GM12878 (cell line): ENCODE results near the gene RELT. TPM values are rescaled to one million over a fixed set of nuclear protein-coding genes. Genes with fewer than 3 reads are reported as not detected.

Experiments
- ATAC-seq: fragments of 200-7000 bp; cut with Tn5 transposase; 3 replicates; pipeline ENCODE4 v1.9.1; 2020; ENCODE audit warnings: mild to moderate bottlenecking, moderate library complexity
- BruUV-seq: library from RNA; stranded (reverse); fragments of 400-500 nt; replicated peaks from 2 replicates; lab custom pipeline; 2021; lab: Mats Ljungman, UMichigan
- CTCF ChIA-PET: fragments of 300-600 bp; sonication (Branson Sonifier 250); formaldehyde crosslinking; extraction: SDS; loops from one replicate; lab custom pipeline; 2021; ENCODE audit warnings: inconsistent platforms; lab: Yijun Ruan, JAX
- POLR2A ChIA-PET: fragments of 350-600 bp; formaldehyde crosslinking; extraction: SDS; loops from one replicate; lab custom pipeline; 2021; ENCODE audit warnings: inconsistent platforms; lab: Charles Lee
- RAD21 ChIA-PET: fragments of 300-600 bp; sonication (Branson Sonifier 250); formaldehyde crosslinking; loops from one replicate; lab custom pipeline; 2023; ENCODE audit warnings: antibody characterized with exemption; ENCODE audit not compliant: unreplicated experiment; lab: Charles Lee
- SMC1A ChIA-PET: fragments of 300-600 bp; sonication (Branson Sonifier 250); formaldehyde crosslinking; loops from one replicate; lab custom pipeline; 2023; ENCODE audit not compliant: unreplicated experiment, uncharacterized antibody; lab: Charles Lee
- DNase-seq: peaks from one replicate; pipeline ENCODE4 v3.0.0-alpha.2; 2011; ENCODE audit warnings: low read depth, low spot score
- FAIRE-seq: peaks from 3 replicates; lab custom pipeline; 2011; peaks lifted over from hg19 to GRCh38; lab: Jason Lieb, UNC
- H2AFZ ChIP-seq: 2 replicates; pipeline ENCODE4 v1.6.0; 2011; ENCODE audit warnings: low read depth, low read length, control low read depth; ENCODE audit not compliant: control insufficient read depth
- H3K27ac ChIP-seq: 2 replicates; pipeline ENCODE4 v1.5.1; 2011; ENCODE audit warnings: control low read depth; ENCODE audit not compliant: control insufficient read depth, insufficient read depth
- H3K27me3 ChIP-seq, 2 experiments: replicated peaks in 1 of 2; 2 replicates each; pipeline versions ENCODE4 v1.6.0 to v1.6.1; 2011; ENCODE audit warnings: low read length in 1 of 2; ENCODE audit not compliant: control insufficient read depth in 2 of 2, insufficient read depth in 2 of 2
- H3K36me3 ChIP-seq, 2 experiments: 2 replicates each; pipeline ENCODE4 v1.5.1; 2011; ENCODE audit warnings: low read length in 1 of 2; ENCODE audit not compliant: control insufficient read depth in 2 of 2, insufficient read depth in 2 of 2
- H3K4me1 ChIP-seq: 2 replicates; pipeline ENCODE4 v1.6.1; 2011; ENCODE audit warnings: mild to moderate bottlenecking, low read length, moderate library complexity, mixed read lengths; ENCODE audit not compliant: control insufficient read depth, insufficient read depth
- H3K4me2 ChIP-seq: 2 replicates; pipeline ENCODE4 v1.6.0; 2011; ENCODE audit warnings: control low read depth; ENCODE audit not compliant: control insufficient read depth, insufficient read depth
- H3K4me3 ChIP-seq: fragments of 200-600 bp; sonication (generic); 2 replicates; pipeline ENCODE4 v1.5.1; 2016
- H3K79me2 ChIP-seq: 2 replicates; pipeline ENCODE4 v1.6.0; 2011; ENCODE audit warnings: low read length; ENCODE audit not compliant: control insufficient read depth, insufficient read depth
- H3K9ac ChIP-seq: 2 replicates; pipeline ENCODE4 v1.8.0; 2011; ENCODE audit warnings: low read length, control low read depth, mixed read lengths; ENCODE audit not compliant: control insufficient read depth, insufficient read depth
- H3K9me3 ChIP-seq: replicated peaks from 3 replicates; pipeline ENCODE4 v1.5.1; 2011; ENCODE audit warnings: mild to moderate bottlenecking, low read length; ENCODE audit not compliant: control insufficient read depth, insufficient read depth
- H4K20me1 ChIP-seq: 2 replicates; pipeline ENCODE4 v1.6.0; 2011; ENCODE audit not compliant: control insufficient read depth, insufficient read depth
- MEF2B ChIP-seq: fragments of 450-650 bp; IDR thresholded peaks from 2 replicates; pipeline ENCODE4 v1.6.1; 2018; ENCODE audit warnings: mild to moderate bottlenecking, moderate library complexity; ENCODE audit not compliant: partially characterized antibody, poor library complexity, severe bottlenecking
- PAX5 ChIP-seq: IDR thresholded peaks from 2 replicates; pipeline ENCODE4 v1.6.1; 2011; ENCODE audit warnings: low read depth, low read length, borderline replicate concordance
- POLR2AphosphoS5 ChIP-seq: IDR thresholded peaks from 2 replicates; pipeline ENCODE4 v1.6.1; 2011; ENCODE audit warnings: mild to moderate bottlenecking, low read length, inconsistent platforms
- SPI1 ChIP-seq: IDR thresholded peaks from 2 replicates; pipeline ENCODE4 v1.6.1; 2011; ENCODE audit warnings: low read depth, mild to moderate bottlenecking, low read length, moderate library complexity, borderline replicate concordance; ENCODE audit not compliant: insufficient read depth
- WGBS: methylation state at CpG from one replicate; pipeline ENCODE4 v1.1.6; 2016; ENCODE audit warnings: low lambda C conversion rate; ENCODE audit not compliant: insufficient replicate concordance, insufficient coverage; ENCODE audit errors: missing lambda C conversion rate; 5-methylcytosine and 5-hydroxymethylcytosine counted together
- in situ Hi-C: fragments of 300-500 bp; cut with MboI; formaldehyde crosslinking; loops from 9 replicates; pipeline ENCODE4 v1.14.3; 2018; ENCODE audit warnings: mixed read lengths
- intact Hi-C: fragments of 100-400 bp; cut with micrococcal nuclease; formaldehyde crosslinking; loops from one replicate; pipeline ENCODE4 v1.14.2; 2022; ENCODE audit not compliant: unreplicated experiment
- polyA plus RNA-seq, 11 experiments: library from polyadenylated mRNA; depleted of rRNA in 4 of 11; unstranded in 6 of 11; stranded (reverse) in 5 of 11; fragments of >200 nt; fragmentation: Nextera tagmentation in 4 of 11; fragmentation: Illumina TruSeq in 1 of 11; extraction: Ambion mirVana in 4 of 11; extraction: Trizol in 1 of 11; gene quantifications; 1 replicate in 1 of 11; 2 replicates in 10 of 11; pipeline versions ENCODE4 v1.2.1 to v1.2.3, GENCODE V29; 2011 to 2016; ENCODE audit warnings: inconsistent platforms in 2 of 11, missing spikeins in 2 of 11, low read depth in 1 of 11
- total RNA-seq, 4 experiments: library from RNA; depleted of rRNA in 3 of 4; stranded (reverse); fragments of >200 nt in 3 of 4; fragmentation: Illumina TruSeq in 1 of 4; extraction: Trizol in 1 of 4; gene quantifications; 2 replicates each; pipeline versions ENCODE4 v1.2.1 to v1.2.3, GENCODE V29; 2013 to 2021
- TF ChIP-seq, protein P1 (sequence below): fragments of 450-650 bp; IDR thresholded peaks from 2 replicates; pipeline ENCODE4 v1.6.1; 2018; ENCODE audit warnings: borderline replicate concordance, mild to moderate bottlenecking; ENCODE audit not compliant: partially characterized antibody

Gene RELT
- total and polyA plus RNA-seq, 10 of the 15 experiments (the other 5 are each of a cell fraction or from before 2014, with no cell fraction given), result 1.2 to 28.5 (median 10.8) TPM

DNA sequence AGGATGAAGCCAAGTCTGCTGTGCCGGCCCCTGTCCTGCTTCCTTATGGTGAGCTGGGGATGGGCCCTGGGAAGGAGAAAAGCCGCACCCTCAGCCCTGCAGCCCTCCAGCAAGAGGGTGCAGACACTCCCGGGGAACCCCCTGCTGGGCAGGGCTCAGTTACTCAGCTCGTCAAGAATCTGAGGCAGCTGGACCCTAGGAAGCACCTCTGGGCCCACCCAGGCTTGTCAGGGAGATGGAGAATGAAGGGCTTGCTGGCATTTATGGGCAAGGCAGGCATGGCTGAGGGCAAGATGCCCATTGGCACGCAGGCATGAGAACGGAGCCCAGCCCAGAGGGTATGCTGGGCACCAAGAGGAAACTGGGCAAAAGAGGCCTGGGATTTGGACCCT, 12.9 kb downstream of the RELT start:
- peaks cover 66% of the 10 kb centered on the region for H3K79me2 ChIP-seq
- peak overlapping the region; percentile 95; the same call in 1 of the 2 replicates for H3K27ac ChIP-seq
- TF ChIP-seq SPI1, result no peak
- TF ChIP-seq PAX5, result no peak
- TF ChIP-seq POLR2AphosphoS5, result peak; percentile 60; the same call in 1 of the 2 replicates
- TF ChIP-seq, protein P1, sequence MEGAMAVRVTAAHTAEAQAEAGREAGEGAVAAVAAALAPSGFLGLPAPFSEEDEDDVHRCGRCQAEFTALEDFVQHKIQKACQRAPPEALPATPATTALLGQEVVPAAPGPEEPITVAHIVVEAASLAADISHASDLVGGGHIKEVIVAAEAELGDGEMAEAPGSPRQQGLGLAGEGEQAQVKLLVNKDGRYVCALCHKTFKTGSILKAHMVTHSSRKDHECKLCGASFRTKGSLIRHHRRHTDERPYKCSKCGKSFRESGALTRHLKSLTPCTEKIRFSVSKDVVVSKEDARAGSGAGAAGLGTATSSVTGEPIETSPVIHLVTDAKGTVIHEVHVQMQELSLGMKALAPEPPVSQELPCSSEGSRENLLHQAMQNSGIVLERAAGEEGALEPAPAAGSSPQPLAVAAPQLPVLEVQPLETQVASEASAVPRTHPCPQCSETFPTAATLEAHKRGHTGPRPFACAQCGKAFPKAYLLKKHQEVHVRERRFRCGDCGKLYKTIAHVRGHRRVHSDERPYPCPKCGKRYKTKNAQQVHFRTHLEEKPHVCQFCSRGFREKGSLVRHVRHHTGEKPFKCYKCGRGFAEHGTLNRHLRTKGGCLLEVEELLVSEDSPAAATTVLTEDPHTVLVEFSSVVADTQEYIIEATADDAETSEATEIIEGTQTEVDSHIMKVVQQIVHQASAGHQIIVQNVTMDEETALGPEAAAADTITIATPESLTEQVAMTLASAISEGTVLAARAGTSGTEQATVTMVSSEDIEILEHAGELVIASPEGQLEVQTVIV, result no peak
- TF ChIP-seq MEF2B, result no peak
- TF ChIP-seq, all 136 proteins: peak for 1
- Histone ChIP-seq H3K36me3 (peaks cover 9 to 48% of the 10 kb centered on the region in 2 experiments), H3K9me3 (no peaks in the 10 kb centered on the region), H3K4me1 (peaks cover 48% of the 10 kb centered on the region), H4K20me1 (no peaks in the 10 kb centered on the region), H3K9ac (no peak overlapping the region), H3K27me3 (no peaks in the 10 kb centered on the region), H3K4me3 (no peak overlapping the region), H2AFZ (no peak overlapping the region), H3K4me2 (no peak overlapping the region)
- SMC1A ChIA-PET, result interaction anchor here (0.7 to 1.5 kb wide), 4 partner anchors 10 to 272 kb away, joined by 3 to 4 read pairs (median 3); no protein-coding TSS in a partner anchor
- CTCF ChIA-PET, result interaction anchor here (0.9 to 25.6 kb wide), 4 partner anchors 10 to 35 kb away, joined by 3 to 400 read pairs (median 4); no protein-coding TSS in a partner anchor
- 87% methylated on average over 6 of the region's 6 CpGs for WGBS
- no TSS peak for BruUV-seq
- POLR2A ChIA-PET, result interaction anchor here (2.2 kb wide), 1 partner anchor 10 kb away, joined by 9 read pairs; no protein-coding TSS in a partner anchor
- in situ Hi-C loops (no loop called here), intact Hi-C loops (no loop called here)
- RAD21 ChIA-PET, result no interaction called here
- FAIRE-seq (no peak), DNase-seq (no peak), ATAC-seq (no peak)
